H1 (cell line): ENCODE measurements around the gene ARID4B. TPM values are rescaled to one million over a fixed set of nuclear protein-coding genes. Genes with fewer than 3 reads are reported as not detected.

ENCODE experiments used
- CTCF ChIA-PET: fragments of 300-600 bp; sonication (Branson Sonifier 250); formaldehyde crosslinking; loops from one replicate; lab custom pipeline; 2021; ENCODE audit not compliant: partially characterized antibody; lab: Charles Lee
- POLR2A ChIA-PET: fragments of 300-600 bp; sonication (Branson Sonifier 250); formaldehyde crosslinking; loops from one replicate; lab custom pipeline; 2021; ENCODE audit warnings: inconsistent platforms; ENCODE audit not compliant: partially characterized antibody; lab: Charles Lee
- DNase-seq, 2 experiments: peaks; one replicate each; pipeline versions ENCODE4 v3.0.0 to v3.0.0-alpha.2; 2010 to 2022; ENCODE audit warnings: low spot score in 2 of 2, low read depth in 1 of 2, mixed read lengths in 1 of 2
- FAIRE-seq: peaks from 2 replicates; lab custom pipeline; 2011; peaks lifted over from hg19 to GRCh38; lab: Jason Lieb, UNC
- H2AFZ ChIP-seq: 2 replicates; pipeline ENCODE4 v1.8.1; 2012; ENCODE audit warnings: low read length, inconsistent platforms
- H2AK5ac ChIP-seq: 2 replicates; pipeline ENCODE4 v1.6.1; 2013; ENCODE audit warnings: low read depth, low read length
- H2BK120ac ChIP-seq: replicated peaks from 2 replicates; pipeline ENCODE3; 2013; ENCODE audit warnings: low read depth, low read length, inconsistent platforms
- H2BK12ac ChIP-seq: 2 replicates; pipeline ENCODE4 v1.6.1; 2013; ENCODE audit warnings: low read depth, low read length
- H2BK15ac ChIP-seq: 2 replicates; pipeline ENCODE4 v1.6.1; 2013; ENCODE audit warnings: low read length
- H2BK20ac ChIP-seq: 2 replicates; pipeline ENCODE4 v1.6.1; 2013; ENCODE audit warnings: low read length
- H2BK5ac ChIP-seq: 2 replicates; pipeline ENCODE4 v1.6.1; 2013; ENCODE audit warnings: low read depth, low read length
- H3K14ac ChIP-seq: 2 replicates; pipeline ENCODE4 v1.6.1; 2013; ENCODE audit warnings: inconsistent platforms; ENCODE audit not compliant: insufficient read length
- H3K18ac ChIP-seq: 2 replicates; pipeline ENCODE4 v1.6.1; 2013; ENCODE audit warnings: low read length; ENCODE audit errors: extremely low read depth
- H3K23ac ChIP-seq: 2 replicates; pipeline ENCODE4 v1.6.1; 2013; ENCODE audit warnings: inconsistent platforms; ENCODE audit not compliant: insufficient read length
- H3K23me2 ChIP-seq: 2 replicates; pipeline ENCODE4 v1.6.1; 2013; ENCODE audit warnings: low read depth, low read length
- H3K27ac ChIP-seq: 2 replicates; pipeline ENCODE4 v1.6.1; 2011; ENCODE audit warnings: low read depth, low read length, inconsistent platforms
- H3K27me3 ChIP-seq, 4 experiments: replicated peaks in 1 of 4; 1 replicate in 1 of 4; 2 replicates in 3 of 4; pipeline versions ENCODE4 v1.6.1 to v1.8.1; 2011 to 2013; ENCODE audit warnings: low read length in 3 of 4, mild to moderate bottlenecking in 3 of 4, inconsistent platforms in 2 of 4, mixed read lengths in 2 of 4, moderate library complexity in 1 of 4; ENCODE audit not compliant: control insufficient read depth in 3 of 4, insufficient read depth in 3 of 4; ENCODE audit errors: extremely low read depth in 1 of 4
- H3K36me3 ChIP-seq, 4 experiments: 2 replicates each; pipeline versions ENCODE4 v1.6.1 to v1.8.1; 2011 to 2013; ENCODE audit warnings: mild to moderate bottlenecking in 4 of 4, low read length in 3 of 4, moderate library complexity in 2 of 4, control low read depth in 1 of 4, inconsistent platforms in 1 of 4; ENCODE audit not compliant: insufficient read depth in 4 of 4, control insufficient read depth in 2 of 4
- H3K4ac ChIP-seq: replicated peaks from 2 replicates; pipeline ENCODE3; 2013; ENCODE audit warnings: low read length, low read depth, mixed read lengths, inconsistent platforms; ENCODE audit not compliant: insufficient read length
- H3K4me1 ChIP-seq, 4 experiments: replicated peaks in 1 of 4; 1 replicate in 1 of 4; 2 replicates in 3 of 4; pipeline versions ENCODE4 v1.6.1 to v1.8.1; 2011 to 2013; ENCODE audit warnings: low read length in 3 of 4, inconsistent platforms in 2 of 4, mixed read lengths in 1 of 4; ENCODE audit not compliant: insufficient read depth in 4 of 4, control insufficient read depth in 3 of 4
- H3K4me2 ChIP-seq, 2 experiments: 2 replicates each; pipeline versions ENCODE4 v1.6.1 to v1.8.1; 2011 to 2013; ENCODE audit warnings: low read depth in 2 of 2, low read length in 2 of 2, control low read depth in 1 of 2, inconsistent platforms in 1 of 2, mild to moderate bottlenecking in 1 of 2; ENCODE audit not compliant: insufficient read depth in 1 of 2
- H3K4me3 ChIP-seq, 4 experiments: fragments of 200-600, 300-600 bp in 1 of 4; sonication (generic), shearing (Covaris generic), sonication (Bioruptor Twin) in 1 of 4; 2 replicates each; pipeline versions ENCODE4 v1.5.1 to v1.8.1; 2011 to 2016; ENCODE audit warnings: low read length in 4 of 4, low read depth in 3 of 4, control low read depth in 2 of 4, inconsistent platforms in 2 of 4, mild to moderate bottlenecking in 2 of 4, mixed read lengths in 1 of 4, moderate library complexity in 1 of 4; ENCODE audit not compliant: insufficient read depth in 2 of 4; ENCODE audit errors: extremely low read depth in 1 of 4
- H3K56ac ChIP-seq: replicated peaks from 2 replicates; pipeline ENCODE3; 2013; ENCODE audit warnings: low read depth, mild to moderate bottlenecking, mixed read lengths, low read length, inconsistent platforms; ENCODE audit not compliant: insufficient read length
- H3K79me1 ChIP-seq: 2 replicates; pipeline ENCODE4 v1.6.1; 2013; ENCODE audit warnings: low read depth, low read length, control low read depth
- H3K79me2 ChIP-seq, 2 experiments: 2 replicates each; pipeline versions ENCODE4 v1.6.1 to v1.8.1; 2012 to 2013; ENCODE audit warnings: low read length in 2 of 2, mild to moderate bottlenecking in 2 of 2, inconsistent platforms in 1 of 2; ENCODE audit not compliant: insufficient read depth in 2 of 2, control insufficient read depth in 1 of 2
- H3K9ac ChIP-seq, 4 experiments: replicated peaks in 1 of 4; 1 replicate in 1 of 4; 2 replicates in 3 of 4; pipeline versions ENCODE4 v1.6.1 to v1.8.1; 2011 to 2013; ENCODE audit warnings: low read depth in 3 of 4, low read length in 3 of 4, control low read depth in 2 of 4, mild to moderate bottlenecking in 2 of 4, moderate library complexity in 2 of 4, inconsistent platforms in 1 of 4; ENCODE audit errors: extremely low read depth in 1 of 4
- H3K9me3 ChIP-seq, 2 experiments: 2 replicates each; pipeline versions ENCODE4 v1.6.1 to v1.8.1; 2012 to 2013; ENCODE audit warnings: mild to moderate bottlenecking in 2 of 2, moderate library complexity in 2 of 2, control low read depth in 1 of 2, inconsistent platforms in 1 of 2, low read depth in 1 of 2, low read length in 1 of 2, mixed read lengths in 1 of 2; ENCODE audit not compliant: insufficient read depth in 2 of 2
- H4K20me1 ChIP-seq, 2 experiments: replicated peaks in 1 of 2; 2 replicates each; pipeline versions ENCODE3 to v1.8.1; 2011 to 2013; ENCODE audit warnings: inconsistent platforms in 2 of 2, low read length in 2 of 2, mild to moderate bottlenecking in 1 of 2; ENCODE audit not compliant: insufficient read depth in 2 of 2, control insufficient read depth in 1 of 2
- H4K5ac ChIP-seq: 2 replicates; pipeline ENCODE4 v1.6.1; 2013; ENCODE audit warnings: low read length, low read depth, mixed read lengths, inconsistent platforms; ENCODE audit not compliant: insufficient read length
- H4K8ac ChIP-seq: 2 replicates; pipeline ENCODE4 v1.8.0; 2013; ENCODE audit warnings: mild to moderate bottlenecking, moderate library complexity, low read length, inconsistent platforms; ENCODE audit not compliant: insufficient read depth; ENCODE audit errors: extremely low read depth
- H4K91ac ChIP-seq: replicated peaks from 2 replicates; pipeline ENCODE3; 2013; ENCODE audit warnings: low read length, mixed read lengths, inconsistent platforms; ENCODE audit not compliant: insufficient read length
- ASH2L ChIP-seq: fragments of 200-600, 300-600 bp; sonication (generic); IDR thresholded peaks from one replicate; pipeline ENCODE4 v1.7.1; 2017; ENCODE audit warnings: low read length
- CEBPB ChIP-seq: IDR thresholded peaks from 2 replicates; pipeline ENCODE4 v1.6.1; 2012; ENCODE audit warnings: low read depth, low read length
- GTF2F1 ChIP-seq: IDR thresholded peaks from 2 replicates; pipeline ENCODE4 v1.6.1; 2012; ENCODE audit warnings: low read depth, low read length, improper control_type of control experiment, borderline replicate concordance
- POLR2A ChIP-seq, 2 experiments: IDR thresholded peaks; 1 replicate in 1 of 2; 2 replicates in 1 of 2; pipeline ENCODE4 v1.6.1; 2011; ENCODE audit warnings: low read depth in 2 of 2, low read length in 2 of 2, mild to moderate bottlenecking in 2 of 2; ENCODE audit errors: control extremely low read depth in 1 of 2
- RAD21 ChIP-seq, 2 experiments: IDR thresholded peaks in 1 of 2; conservative IDR thresholded peaks in 1 of 2; 2 replicates each; pipeline ENCODE4 v1.6.1; 2011; ENCODE audit warnings: low read depth in 2 of 2, low read length in 2 of 2, improper control_type of control experiment in 1 of 2, inconsistent platforms in 1 of 2, mild to moderate bottlenecking in 1 of 2, moderate library complexity in 1 of 2
- RNF2 ChIP-seq: fragments of 200-900, 300-1000 bp; sonication (generic); IDR thresholded peaks from 2 replicates; pipeline ENCODE4 v1.7.1; 2016; ENCODE audit warnings: borderline replicate concordance, low read depth, mild to moderate bottlenecking, antibody characterized with exemption, low read length; ENCODE audit not compliant: poor library complexity, severe bottlenecking; ENCODE audit errors: missing control alignments
- SAP30 ChIP-seq: fragments of 300-600 bp; sonication (generic); IDR thresholded peaks from 2 replicates; pipeline ENCODE4 v1.7.1; 2012; ENCODE audit warnings: low read length, moderate library complexity, mild to moderate bottlenecking, inconsistent platforms; ENCODE audit not compliant: insufficient read depth, insufficient replicate concordance
- TCF12 ChIP-seq: IDR thresholded peaks from 2 replicates; pipeline ENCODE4 v1.6.1; 2011; ENCODE audit warnings: low read depth, mild to moderate bottlenecking, low read length
- YY1 ChIP-seq: IDR thresholded peaks from 2 replicates; pipeline ENCODE4 v1.6.1; 2011; ENCODE audit warnings: low read depth, mild to moderate bottlenecking, low read length
- WGBS, 2 experiments: shearing (Covaris generic) in 1 of 2; methylation state at CpG; one replicate each; pipeline versions ENCODE4 v1.1.6 to v1.1.7; 2013 to 2015; ENCODE audit warnings: low lambda C conversion rate in 2 of 2, mixed read lengths in 2 of 2, inconsistent platforms in 1 of 2, low coverage in 1 of 2, missing lambda C conversion rate in 1 of 2; ENCODE audit not compliant: insufficient replicate concordance in 2 of 2, insufficient coverage in 1 of 2, insufficient read length in 1 of 2; ENCODE audit errors: extremely low coverage in 1 of 2, missing lambda C conversion rate in 1 of 2; 5-methylcytosine and 5-hydroxymethylcytosine counted together
- polyA plus RNA-seq, 7 experiments: library from polyadenylated mRNA; depleted of rRNA in 3 of 7; stranded (reverse) in 5 of 7; unstranded in 2 of 7; fragments of >200 nt in 5 of 7; fragments of 200-250 nt in 2 of 7; gene quantifications; 1 replicate in 5 of 7; 2 replicates in 1 of 7; 4 replicates in 1 of 7; pipeline versions ENCODE4 v1.2.1 to v1.2.3, GENCODE V29; 2011 to 2013; ENCODE audit warnings: missing spikeins in 2 of 7, mixed read lengths in 2 of 7
- total RNA-seq: library from RNA; stranded (reverse); fragmentation: NEBNext Ultra II Directional; extraction: Animal tissue kit (Norgen Biotek cat#: 25700); gene quantifications from 2 replicates; pipeline ENCODE4 v1.2.1, GENCODE V29; 2021
- TF ChIP-seq, protein P1 (sequence below): IDR thresholded peaks from 2 replicates; pipeline ENCODE4 v1.6.1; 2012; ENCODE audit warnings: low read length, inconsistent platforms
- TF ChIP-seq, protein P2 (sequence below): IDR thresholded peaks from 2 replicates; pipeline ENCODE4 v1.6.1; 2012; ENCODE audit warnings: inconsistent platforms

ARID4B gene
- total and polyA plus RNA-seq, 2 of the 8 experiments (the other 6 are each of a cell fraction or from before 2014, with no cell fraction given), result 5.1 to 28.8 TPM

DNA sequence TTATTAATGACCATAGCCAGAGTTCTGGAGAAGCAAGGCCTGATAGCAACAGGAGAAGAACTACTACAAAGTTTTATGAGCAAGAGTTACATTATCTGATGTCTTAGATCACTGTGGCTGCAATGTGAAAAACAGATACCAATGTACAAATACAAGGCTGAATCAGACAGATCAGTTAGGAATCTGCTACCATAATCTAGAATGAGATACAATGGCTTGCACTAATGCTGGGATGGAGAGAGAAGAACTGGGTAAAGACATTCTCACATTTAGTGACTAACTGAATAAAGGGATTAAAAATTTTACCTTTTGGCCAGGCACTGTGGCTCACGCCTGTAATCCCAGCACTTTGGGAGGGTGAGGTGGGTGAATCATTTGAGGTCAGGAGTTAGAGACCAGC is 41.3 kb downstream of the ARID4B start:
- Histone ChIP-seq H3K56ac (no peak overlapping the region), H4K8ac (no peak overlapping the region), H4K20me1 (peaks cover 6 to 23% of the 10 kb centered on the region in 2 experiments), H4K91ac (no peak overlapping the region), H3K18ac (no peak overlapping the region), H3K4me1 (peaks cover 0 to 11% (median 1%) of the 10 kb centered on the region in 4 experiments; a peak in 3 of 7 replicates), H2BK5ac (no peak overlapping the region), H3K4me2 (peak overlapping the region in 1 of 2 experiments; percentile 16; a peak in 1 of 4 replicates), H2BK12ac (no peak overlapping the region), H3K79me2 (peaks cover 16 to 98% of the 10 kb centered on the region in 2 experiments; a peak in 3 of 4 replicates), H3K79me1 (peaks cover 7% of the 10 kb centered on the region), H2AFZ (no peak overlapping the region), H4K5ac (no peak overlapping the region), H3K4me3 (no peak overlapping the region), H3K4ac (no peak overlapping the region), H2BK20ac (no peak overlapping the region), H3K27me3 (no peaks in the 10 kb centered on the region), H3K23ac (no peak overlapping the region), H3K9me3 (no peaks in the 10 kb centered on the region), H3K9ac (no peak overlapping the region), H3K14ac (no peak overlapping the region), H3K36me3 (no peaks in the 10 kb centered on the region; a peak in 1 of 8 replicates), H3K27ac (0 out of 2 replicates have a peak overlapping the region, but pooled peaks have one; percentile 5), H2AK5ac (no peak overlapping the region), H2BK120ac (no peak overlapping the region), H3K23me2 (no peaks in the 10 kb centered on the region), H2BK15ac (no peak overlapping the region)
- ChIA-PET CTCF (interaction anchor here (2.5 kb wide), 1 partner anchor 11 kb away, joined by 6 read pairs; no protein-coding TSS in a partner anchor), POLR2A (interaction anchor here (1.4 kb wide), 1 partner anchor 40 kb away, joined by 3 read pairs; no protein-coding TSS in a partner anchor)
- WGBS, 2 experiments, result 80% methylated on average over 1 of the region's 1 CpG; no CpG with 5 or more reads in 1 of the 2 experiments
- FAIRE-seq (no peak), DNase-seq (no peak)
- TF ChIP-seq POLR2A (IDR thresholded peaks at IDR 0.05; ENCODE audit: control extremely low read depth in 1 of 2, low read depth in 2 of 2, low read length in 2 of 2) (no peak), RNF2 (no peak), TCF12 (no peak), SAP30 (no peak), YY1 (no peak), GTF2F1 (no peak), CEBPB (no peak), RAD21 (IDR thresholded peaks at IDR 0.05 in 1 of 2, conservative IDR thresholded peaks at IDR 0.05 in 1 of 2; ENCODE audit: low read depth in 2 of 2, low read length in 2 of 2) (no peak), ASH2L (no peak)
- TF ChIP-seq, protein P1, sequence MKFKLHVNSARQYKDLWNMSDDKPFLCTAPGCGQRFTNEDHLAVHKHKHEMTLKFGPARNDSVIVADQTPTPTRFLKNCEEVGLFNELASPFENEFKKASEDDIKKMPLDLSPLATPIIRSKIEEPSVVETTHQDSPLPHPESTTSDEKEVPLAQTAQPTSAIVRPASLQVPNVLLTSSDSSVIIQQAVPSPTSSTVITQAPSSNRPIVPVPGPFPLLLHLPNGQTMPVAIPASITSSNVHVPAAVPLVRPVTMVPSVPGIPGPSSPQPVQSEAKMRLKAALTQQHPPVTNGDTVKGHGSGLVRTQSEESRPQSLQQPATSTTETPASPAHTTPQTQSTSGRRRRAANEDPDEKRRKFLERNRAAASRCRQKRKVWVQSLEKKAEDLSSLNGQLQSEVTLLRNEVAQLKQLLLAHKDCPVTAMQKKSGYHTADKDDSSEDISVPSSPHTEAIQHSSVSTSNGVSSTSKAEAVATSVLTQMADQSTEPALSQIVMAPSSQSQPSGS, result no peak
- TF ChIP-seq, protein P2, sequence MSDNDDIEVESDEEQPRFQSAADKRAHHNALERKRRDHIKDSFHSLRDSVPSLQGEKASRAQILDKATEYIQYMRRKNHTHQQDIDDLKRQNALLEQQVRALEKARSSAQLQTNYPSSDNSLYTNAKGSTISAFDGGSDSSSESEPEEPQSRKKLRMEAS, result no peak
